ENCODE results near the gene ADCY4.

- no peak for TF ChIP-seq CTCF (IDR thresholded peaks at IDR 0.05)
- no peak for TF ChIP-seq POLR2A (IDR thresholded peaks at IDR 0.05)
- no peak for TF ChIP-seq EP300 (IDR thresholded peaks at IDR 0.05)
Measured at GRCh38 chr14:24277606-24278321, 57.1 kb downstream of the ADCY4 start.

Data from ovary (tissue), 3 donors.